Measurements from ENCODE around the gene KCNJ12.
"Not testable (repeated sequence)": the region's sequence is repeated elsewhere in the genome, so short reads cannot be mapped to it uniquely, and the experiment has no call there.

Gene KCNJ12

GRCh38 chr17:21348926-21349261 is 27.3 kb upstream of the KCNJ12 start:
- in situ Hi-C loops (cut with MboI; ENCODE audit: low sequenced_read_pairs): not testable (repeated sequence)

- in situ Hi-C loops (cut with MboI; ENCODE audit: low sequenced_read_pairs): not testable (repeated sequence)
These were observed 26.7 kb upstream of the KCNJ12 start for GRCh38 chr17:21349358-21350050.

- in situ Hi-C loops (cut with MboI; ENCODE audit: low sequenced_read_pairs): not testable (repeated sequence)
These were observed 25.7 kb upstream of the KCNJ12 start for GRCh38 chr17:21350495-21350894.

GRCh38 chr17:21351366-21352065 is 24.6 kb upstream of the KCNJ12 start:
- in situ Hi-C loops (cut with MboI; ENCODE audit: low sequenced_read_pairs): no loop called here

- in situ Hi-C loops (cut with MboI; ENCODE audit: low sequenced_read_pairs): no loop called here
These were observed 23.8 kb upstream of the KCNJ12 start for GRCh38 chr17:21352221-21352980.

GRCh38 chr17:21352981-21353265 is 23.2 kb upstream of the KCNJ12 start:
- in situ Hi-C loops (cut with MboI; ENCODE audit: low sequenced_read_pairs): no loop called here

GRCh38 chr17:21353326-21354010 is 22.7 kb upstream of the KCNJ12 start:
- in situ Hi-C loops (cut with MboI; ENCODE audit: low sequenced_read_pairs): no loop called here

GRCh38 chr17:21354796-21355385 is 21.3 kb upstream of the KCNJ12 start:
- in situ Hi-C loops (cut with MboI; ENCODE audit: low sequenced_read_pairs): no loop called here

GRCh38 chr17:21355586-21355985 is 20.6 kb upstream of the KCNJ12 start:
- in situ Hi-C loops (cut with MboI; ENCODE audit: low sequenced_read_pairs): no loop called here

- in situ Hi-C loops (cut with MboI; ENCODE audit: low sequenced_read_pairs): no loop called here
These were observed 19.5 kb upstream of the KCNJ12 start for GRCh38 chr17:21356537-21357127.

GRCh38 chr17:21357281-21357680 is 18.9 kb upstream of the KCNJ12 start:
- in situ Hi-C loops (cut with MboI; ENCODE audit: low sequenced_read_pairs): no loop called here

- in situ Hi-C loops (cut with MboI; ENCODE audit: low sequenced_read_pairs): no loop called here
These were observed 18.2 kb upstream of the KCNJ12 start for GRCh38 chr17:21357696-21358656.

- in situ Hi-C loops (cut with MboI; ENCODE audit: low sequenced_read_pairs): no loop called here
These were observed 17.3 kb upstream of the KCNJ12 start for GRCh38 chr17:21358682-21359482.

GRCh38 chr17:21359483-21359840 is 16.7 kb upstream of the KCNJ12 start:
- in situ Hi-C loops (cut with MboI; ENCODE audit: low sequenced_read_pairs): no loop called here

- in situ Hi-C loops (cut with MboI; ENCODE audit: low sequenced_read_pairs): no loop called here
These were observed 16.1 kb upstream of the KCNJ12 start for GRCh38 chr17:21360048-21360447.

- in situ Hi-C loops (cut with MboI; ENCODE audit: low sequenced_read_pairs): no loop called here
These were observed 14.9 kb upstream of the KCNJ12 start for GRCh38 chr17:21361020-21361809.

GRCh38 chr17:21362331-21362931 is 13.7 kb upstream of the KCNJ12 start:
- in situ Hi-C loops (cut with MboI; ENCODE audit: low sequenced_read_pairs): no loop called here

Measured in hTERT RPE-1 (cell line).